HG03354 (cell line): ENCODE data around the gene UNC119.
"Not testable (repeated sequence)": the region's sequence is repeated elsewhere in the genome, so short reads cannot be mapped to it uniquely, and the experiment has no call there.

Experiments
- ATAC-seq: cut with Tn5 transposase; IDR thresholded peaks from one replicate; pipeline ENCODE4 v1.9.1; 2021; ENCODE audit warnings: mild to moderate bottlenecking; ENCODE audit not compliant: unreplicated experiment, poor library complexity, severe bottlenecking

UNC119 gene

DNA sequence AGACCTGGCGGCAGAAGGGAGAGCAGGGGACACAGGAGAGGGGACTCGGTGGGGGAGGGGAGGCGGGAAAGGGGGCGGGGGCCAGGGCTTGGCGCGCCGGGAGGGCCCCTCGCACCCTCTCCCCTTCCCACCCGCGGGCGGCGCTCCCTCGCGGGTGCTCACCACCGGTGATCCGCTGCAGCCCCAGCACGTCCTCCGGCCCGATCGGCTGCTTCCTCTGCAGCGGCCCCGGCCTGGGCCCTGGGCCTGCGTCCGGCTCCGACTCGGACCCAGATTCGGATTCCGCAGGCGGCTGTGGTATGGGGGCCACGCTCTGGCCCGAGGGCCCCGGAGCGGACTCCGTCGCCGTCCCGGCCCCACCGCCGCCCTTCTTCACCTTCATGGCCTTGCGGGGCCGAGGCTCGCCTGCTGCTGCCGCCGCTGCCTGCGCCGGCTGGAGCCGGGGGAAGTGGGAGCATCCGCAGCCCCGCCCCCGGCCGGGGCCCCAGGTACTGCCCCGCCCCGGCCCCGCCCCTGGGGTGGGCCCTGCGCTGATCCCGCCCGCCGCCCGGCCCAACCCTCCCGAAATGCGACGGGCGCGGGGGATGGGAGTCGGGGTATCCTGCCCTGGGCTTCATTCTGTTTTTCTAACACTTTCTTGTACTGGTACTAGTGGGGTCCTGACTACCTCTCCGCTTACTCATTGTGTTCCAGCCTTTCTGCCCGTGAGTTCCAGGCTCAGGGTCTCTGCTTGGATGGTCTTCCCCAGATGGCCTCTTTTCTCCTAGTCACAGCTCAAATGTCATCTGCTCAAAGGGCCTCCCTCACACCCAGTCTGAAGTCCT, at the start of gene UNC119:
Gene UNC119, minus strand, starts transcription at position 449 of the 824 bp plus-strand sequence. Its CDS starts 67 bp downstream, at position 382.
- peak; percentile 60 for ATAC-seq

DNA sequence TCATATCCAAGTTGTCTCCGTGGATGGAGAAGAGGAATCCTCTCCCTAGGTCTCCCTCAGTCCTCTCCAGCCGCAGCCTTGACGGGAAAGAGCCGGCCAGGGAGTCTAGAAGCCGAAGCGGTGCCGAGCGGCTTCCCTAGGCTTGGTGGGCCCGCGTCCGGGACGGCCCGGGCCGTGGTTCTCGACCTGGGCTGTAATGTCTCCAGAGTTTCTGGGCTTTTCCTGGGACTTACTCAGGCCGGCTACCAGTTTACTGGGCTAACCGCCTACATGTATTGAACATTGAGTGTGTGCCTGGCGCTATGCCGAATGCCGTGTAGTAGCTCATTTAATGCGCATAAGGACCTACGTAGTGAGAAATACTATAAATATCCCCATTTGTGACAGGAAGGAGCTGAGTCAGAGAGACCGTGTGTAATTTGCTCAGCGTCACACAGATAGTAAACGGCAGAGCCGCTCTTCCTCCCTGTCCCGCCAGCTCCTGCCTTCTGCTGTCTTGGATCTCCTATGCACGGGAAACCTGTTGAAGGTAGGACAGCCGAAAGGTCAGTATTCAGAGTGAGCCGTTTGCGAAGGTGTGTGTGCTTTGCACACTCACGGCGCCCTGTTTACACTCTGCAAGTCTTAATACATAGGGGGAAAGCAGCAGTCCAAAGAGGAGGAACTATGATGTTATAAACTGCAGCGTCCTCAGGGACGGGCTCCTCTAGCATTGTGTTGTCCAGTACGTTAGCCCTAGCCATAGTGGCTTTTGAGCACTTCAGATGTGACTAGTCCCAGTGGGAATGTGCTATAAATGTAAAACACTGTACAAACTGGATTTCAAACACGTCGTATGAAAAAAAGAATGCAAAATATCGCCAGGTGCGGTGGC, 47.1 kb upstream of the UNC119 start:
- peak; percentile 50 for ATAC-seq

DNA sequence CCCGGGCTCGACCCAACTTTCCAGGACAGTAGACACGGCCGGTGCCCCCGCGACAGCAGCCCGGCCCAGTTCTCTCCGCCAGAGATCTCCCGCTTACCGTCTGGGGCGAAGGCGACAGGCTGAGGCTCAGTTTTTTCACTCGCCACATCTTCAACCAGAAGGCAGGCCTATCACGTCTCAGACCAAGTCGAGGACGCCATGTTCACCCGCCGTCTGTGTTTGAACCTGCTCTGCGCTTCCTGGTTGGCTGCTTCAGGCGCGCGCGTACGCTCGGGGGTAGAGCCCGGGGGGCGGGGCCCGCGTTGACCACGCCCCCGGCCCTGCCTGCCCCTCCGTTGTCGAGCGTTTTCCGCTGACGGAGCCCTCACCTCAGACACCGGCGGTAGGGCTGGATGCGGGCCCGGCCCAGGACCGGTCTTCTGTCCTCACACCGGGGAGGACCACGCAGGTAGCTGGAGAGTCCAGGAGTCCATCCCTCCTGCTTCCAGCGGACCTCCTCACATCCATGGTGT, 46.4 kb upstream of the UNC119 start, which contains the start of gene SPAG5:
Gene SPAG5, minus strand, starts transcription at position 227 of the 512 bp plus-strand sequence. Its CDS starts 79 bp downstream, at position 148.
- ATAC-seq: peak; percentile 86

DNA sequence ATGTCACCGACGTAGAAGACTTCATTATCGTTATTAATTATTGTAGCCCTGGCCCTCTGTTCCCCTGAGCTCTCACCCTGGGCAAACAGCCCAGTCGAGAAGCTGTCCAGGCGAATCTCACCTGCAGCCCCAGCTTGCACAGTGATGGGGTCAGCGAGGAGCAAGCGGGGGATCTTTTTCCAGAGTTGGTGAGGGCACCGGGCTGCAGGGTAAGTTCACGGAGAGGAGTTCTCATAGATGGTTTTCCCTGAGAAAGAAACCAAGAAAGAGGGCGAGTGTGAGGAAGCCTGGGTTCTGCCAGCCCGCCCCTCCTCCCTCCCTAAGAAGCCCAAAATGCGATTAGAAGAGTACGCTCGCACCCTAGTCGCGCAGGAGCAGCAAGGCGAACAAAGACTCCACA, 46.0 kb upstream of the UNC119 start:
- ATAC-seq: no peak

DNA sequence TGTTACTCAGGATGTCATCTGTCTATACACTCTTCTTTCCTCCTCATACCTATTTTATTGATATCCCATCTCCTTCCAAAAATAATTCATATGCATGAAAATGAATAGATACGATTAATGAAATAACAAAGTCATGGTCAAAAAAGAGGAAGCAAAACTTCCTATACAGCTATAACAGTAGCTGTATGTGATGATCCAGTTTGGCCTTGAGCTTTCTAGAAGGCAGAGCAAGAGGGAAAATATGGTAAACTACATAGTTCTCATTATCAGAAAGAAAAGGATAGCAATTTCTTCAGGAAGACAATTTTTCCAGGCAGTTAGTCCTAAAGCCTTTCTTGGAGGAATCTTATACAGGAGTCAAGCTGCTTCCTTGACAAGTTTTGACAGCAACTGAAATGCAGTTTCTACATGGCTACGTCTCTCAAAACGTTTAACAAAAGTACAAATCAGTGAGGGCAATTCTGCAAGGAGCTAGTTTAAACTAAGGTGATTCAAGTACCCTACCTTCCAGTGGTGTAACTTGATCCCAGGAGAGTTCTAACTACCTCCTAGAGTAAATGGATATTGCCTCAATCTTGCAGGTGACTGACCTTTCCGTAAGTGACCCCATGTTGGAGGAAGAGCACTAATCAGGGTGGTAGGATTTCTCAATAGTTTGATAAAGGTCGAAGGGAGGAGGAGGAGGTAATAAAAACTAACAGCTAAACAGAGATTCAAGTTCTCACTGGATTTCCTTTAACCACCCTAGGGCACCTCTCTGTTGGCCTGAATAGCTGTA, 45.4 kb upstream of the UNC119 start:
- no peak for ATAC-seq

DNA sequence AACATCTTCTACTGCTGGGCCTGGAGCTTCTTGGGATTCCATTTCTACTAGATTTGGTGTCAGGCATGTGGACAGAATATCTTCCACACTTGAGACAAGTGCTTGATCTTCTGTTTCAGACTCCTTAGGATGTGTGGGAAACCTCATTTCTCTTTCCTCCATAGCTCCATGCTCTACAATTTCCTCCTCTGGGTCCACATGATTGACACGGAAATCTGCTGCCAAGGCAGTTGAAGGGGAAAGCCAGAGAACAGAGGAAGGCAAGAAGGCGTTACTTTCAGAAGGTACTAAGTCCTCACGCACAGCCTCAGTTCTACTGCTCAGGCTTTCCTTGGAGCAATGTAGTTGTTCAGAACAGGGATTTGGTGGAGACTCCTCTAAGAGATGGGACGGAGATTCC, 39.8 kb upstream of the UNC119 start:
- ATAC-seq: no peak

DNA sequence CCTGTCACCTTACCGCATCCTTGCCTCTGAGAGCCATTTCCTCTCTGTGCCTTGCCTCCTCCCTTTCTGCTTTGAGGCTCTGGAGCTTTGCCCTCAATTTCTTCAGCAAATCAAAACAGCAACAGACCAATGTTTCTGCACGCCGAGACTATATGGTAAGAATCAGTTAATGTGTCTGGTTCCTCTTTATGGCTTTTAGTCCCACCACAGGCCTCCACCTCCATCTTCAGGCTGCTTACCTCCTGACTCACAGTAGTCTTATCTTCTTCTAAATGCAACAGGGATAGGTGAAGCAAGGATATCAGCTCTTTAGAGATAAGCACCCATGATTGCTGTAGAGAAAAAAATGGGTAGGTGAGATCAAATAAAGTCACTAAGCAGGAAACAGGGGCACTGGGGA, 33.4 kb upstream of the UNC119 start:
- ATAC-seq: no peak

DNA sequence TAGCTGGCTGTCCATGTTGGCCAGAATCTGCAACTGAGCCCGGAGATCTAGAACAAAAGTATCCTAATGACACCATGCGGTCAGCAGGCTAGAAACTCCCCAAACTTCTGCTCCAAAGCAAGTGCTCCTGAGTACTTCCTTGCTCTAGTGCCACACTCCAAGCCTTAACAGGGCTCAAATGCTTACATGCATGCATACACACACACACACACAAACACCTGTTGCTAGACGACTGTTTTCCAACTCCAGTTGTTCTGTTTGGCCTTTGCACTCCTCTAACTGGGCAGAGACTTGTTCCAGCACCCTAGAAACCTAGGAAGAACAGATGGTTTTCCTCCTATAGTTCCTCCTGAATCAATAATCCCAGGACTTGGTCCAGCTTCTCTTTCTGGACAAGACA, 32.0 kb upstream of the UNC119 start:
- no peak for ATAC-seq

DNA sequence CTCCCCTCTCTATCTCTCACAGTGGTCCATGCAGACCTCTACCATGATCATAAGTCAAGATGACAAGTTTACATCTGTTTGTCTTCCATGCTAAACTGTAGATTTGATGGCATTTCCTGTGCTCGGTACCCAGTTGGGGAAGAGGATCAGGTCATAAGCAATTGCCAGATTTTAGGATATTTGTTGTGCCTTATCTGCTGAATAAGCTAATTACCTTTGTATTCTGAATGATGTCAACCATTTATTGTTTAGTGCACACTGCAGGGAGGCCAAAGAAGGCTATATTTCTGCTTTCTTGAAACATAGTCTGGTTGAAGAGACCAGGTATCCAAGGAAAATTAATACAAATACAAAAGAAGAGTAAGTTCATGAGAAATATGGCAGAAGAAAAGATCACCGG, 30.1 kb upstream of the UNC119 start:
- no peak for ATAC-seq

DNA sequence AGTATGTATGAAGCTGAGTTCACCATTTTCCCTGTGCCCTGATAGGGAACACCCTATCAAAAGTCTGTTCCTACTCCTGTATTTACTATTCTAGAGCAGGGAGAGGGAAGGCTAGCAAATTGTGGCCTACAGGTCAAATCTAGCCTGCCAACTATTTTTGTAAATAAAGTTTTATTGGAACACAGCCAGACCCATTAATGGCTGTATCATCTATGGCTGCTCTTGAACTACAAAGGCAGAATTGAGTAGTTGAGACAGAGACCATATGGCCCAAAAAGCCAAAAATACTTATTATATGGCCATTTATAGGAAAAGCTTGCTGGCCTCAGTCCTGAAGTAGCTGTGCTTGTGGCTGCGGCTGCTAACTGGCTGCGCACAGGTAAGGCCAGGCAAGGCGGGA, 28.5 kb upstream of the UNC119 start:
- no peak for ATAC-seq

DNA sequence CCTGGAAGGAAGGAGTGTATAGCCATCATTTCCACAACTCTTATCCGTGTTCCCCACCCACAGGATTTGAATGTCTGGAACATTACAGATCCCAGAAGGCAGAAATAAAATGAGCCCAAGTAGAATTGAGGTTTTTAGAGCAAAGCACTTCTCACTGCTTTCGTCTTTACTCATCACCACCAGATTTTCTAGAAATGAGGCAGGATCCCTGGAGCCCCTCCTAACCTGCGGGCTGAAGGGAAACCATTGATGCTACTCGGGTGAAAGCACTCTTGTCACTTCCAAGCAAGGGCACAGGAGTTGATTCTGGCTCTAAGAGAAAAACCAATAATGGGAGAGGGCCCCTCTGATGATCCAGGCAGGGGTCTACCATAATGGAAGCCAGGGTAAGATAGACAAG, 27.1 kb upstream of the UNC119 start:
- ATAC-seq: no peak

DNA sequence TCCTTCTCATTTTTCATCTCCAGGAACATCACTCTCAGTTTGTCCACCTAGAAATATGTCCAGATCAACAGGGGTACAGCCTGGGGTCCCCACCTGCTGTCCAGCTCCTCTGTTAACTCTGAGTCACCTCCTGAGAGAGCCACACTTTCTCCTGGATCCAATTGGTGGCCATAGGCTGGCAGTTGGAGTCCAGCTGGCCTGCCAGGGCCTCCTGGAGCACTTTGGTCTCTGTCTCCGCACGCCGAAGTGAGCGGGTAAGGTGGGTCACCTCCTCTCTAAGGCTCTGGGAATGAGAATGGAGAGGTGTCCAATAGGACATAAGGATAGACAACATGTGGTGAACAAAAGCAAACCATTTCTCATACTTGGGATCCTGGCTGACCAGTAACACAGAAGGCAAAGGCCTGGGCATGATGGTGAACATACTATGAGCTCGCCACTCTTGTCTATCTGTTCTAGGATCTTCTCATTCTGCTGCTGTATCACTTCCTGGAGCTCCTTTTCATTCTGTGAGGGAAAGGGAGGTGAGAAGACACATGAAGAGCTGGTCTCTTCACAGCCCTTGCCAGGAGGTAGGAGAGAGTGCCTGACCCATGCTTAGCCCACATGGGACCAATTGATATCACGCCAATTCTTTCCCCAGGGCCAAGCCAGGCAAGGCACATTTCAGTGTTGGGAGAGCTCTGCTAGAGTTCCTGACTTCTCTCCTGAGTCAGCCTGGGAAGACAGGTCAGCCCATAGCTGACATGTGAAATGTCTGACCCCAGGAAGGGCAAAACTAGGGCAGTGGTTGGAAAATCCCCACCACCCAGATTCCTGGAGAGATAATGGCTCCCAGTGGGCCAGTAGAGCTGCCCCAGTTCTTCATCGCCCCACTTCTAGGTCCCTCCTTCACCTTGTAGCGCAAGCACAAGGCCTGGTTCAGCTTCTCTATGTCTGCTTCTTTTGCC, 26.1 kb upstream of the UNC119 start:
- ATAC-seq: no peak

DNA sequence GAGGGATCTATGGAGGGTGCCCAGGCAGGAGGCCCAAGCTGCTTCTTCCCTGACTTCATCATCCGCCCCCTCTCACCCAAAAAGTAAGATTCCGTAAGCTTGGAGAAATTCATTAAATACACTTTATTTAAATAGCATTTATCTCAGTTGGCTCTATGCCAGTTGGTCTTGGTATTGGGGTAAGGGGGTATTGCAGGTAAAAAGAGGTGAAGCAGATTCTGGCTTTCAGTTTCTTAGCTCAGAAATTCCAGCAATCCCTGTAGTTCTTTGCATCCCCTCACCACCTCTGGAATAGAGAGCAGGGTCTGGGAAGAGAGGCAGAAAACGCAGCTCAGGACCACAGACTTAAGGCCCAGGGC, 25.0 kb upstream of the UNC119 start:
- no peak for ATAC-seq

DNA sequence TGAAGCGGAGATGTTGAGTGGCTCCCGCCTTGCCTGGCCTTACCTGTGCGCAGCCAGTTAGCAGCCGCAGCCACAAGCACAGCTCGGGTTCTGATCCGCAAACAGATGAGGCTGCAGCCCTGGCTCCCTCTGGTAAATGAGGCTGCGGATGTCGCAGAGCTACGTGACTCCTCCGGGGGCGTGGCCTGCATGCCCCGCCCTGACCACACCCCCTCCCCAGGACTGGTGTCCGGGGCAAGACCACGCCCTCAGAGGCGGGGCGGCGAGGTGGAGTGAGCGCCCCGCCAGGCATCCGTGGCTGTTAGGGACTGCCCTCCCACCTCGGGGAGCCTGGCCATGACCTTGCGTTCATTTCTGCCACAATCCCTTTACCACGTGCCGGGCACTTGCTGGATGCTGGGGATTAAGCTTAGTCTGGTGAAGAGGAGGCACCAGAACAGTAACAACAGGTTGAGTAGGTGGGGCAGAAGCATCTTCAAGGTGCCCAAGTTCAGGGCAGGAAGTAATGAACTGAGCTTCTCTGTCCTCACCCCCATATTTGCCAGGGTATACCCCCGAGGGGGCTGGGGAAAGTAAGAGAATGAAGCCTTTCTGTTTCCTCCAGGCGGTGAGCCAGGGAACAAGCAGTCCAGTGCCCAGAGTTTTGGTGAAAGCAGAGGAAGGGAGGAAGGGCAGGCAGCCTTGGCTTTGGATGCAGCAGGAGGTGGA, 24.5 kb upstream of the UNC119 start, which contains the start of gene ALDOC:
Gene ALDOC, minus strand, starts transcription at position 138 of the 708 bp plus-strand sequence. CDS start 1,363 bp downstream, outside the sequence.
- ATAC-seq: peak; percentile 86

DNA sequence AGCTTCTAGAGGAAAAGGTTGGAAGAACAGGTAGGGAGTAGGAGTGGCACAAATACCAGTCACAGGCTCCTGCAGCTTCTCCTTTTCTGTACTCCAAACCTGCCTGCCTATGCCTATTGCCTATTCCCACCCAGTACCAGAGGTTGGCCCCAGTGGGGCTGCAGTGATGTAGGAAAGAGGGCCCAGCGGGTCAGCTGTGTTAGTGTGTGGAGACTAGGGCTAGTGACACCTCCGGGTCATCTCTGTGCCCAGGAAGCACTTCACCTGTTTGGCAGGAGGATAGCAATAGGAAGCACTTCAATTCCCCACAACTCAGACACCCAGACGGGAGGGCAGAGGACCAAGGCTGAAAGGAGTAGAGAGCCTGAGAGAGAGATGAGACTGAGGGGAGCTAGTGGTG, 23.6 kb upstream of the UNC119 start:
- ATAC-seq: not testable (repeated sequence)

DNA sequence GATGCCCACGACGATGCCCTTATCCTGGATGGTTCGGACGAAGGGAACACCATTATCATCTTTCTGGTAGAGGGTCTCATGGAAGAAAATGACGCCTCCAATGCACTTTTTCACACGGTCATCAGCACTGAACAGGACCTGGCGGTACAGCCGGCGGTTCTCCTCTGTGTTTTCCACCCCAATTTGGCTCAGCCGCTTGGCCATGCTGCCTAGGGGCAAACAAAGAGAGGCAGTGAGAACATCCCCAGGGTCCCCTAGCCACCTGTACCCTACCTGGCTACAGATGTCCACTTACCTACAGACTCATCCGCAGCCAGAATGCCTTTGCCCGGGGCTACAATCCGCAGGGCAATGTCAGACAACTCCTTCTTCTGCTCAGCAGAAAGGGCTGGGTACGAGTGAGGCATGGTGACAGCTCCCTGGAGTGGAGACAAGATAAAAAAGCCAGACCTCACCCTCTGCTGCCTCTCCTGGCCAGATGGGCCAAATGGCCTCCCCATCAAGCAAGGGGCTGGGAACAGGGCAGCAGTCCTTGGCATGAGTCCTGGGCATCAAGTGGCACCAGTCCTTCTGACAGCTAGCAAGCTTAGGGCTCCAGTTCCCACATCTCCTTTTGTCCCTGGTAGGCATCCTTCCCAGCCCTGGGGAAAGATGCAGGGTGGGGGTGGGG, 22.8 kb upstream of the UNC119 start:
- no peak for ATAC-seq

DNA sequence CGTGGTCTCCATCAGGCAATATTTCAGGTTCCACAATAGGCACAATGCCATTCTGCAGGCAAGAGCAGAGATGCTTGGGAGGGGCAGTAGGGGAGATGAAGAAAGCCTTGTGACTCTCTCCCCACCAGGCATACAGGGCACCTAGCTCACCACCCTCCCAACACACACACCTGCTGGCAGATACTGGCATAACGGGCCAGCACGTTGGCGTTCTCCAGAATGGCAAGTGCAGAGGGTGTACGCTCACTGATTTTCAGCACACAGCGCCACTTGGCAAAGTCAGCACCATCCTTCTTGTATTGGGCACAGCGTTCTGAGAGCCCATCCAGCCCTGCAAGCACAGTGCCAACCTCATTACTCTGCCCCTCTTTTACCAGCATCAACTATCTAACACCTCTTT, 22.1 kb upstream of the UNC119 start:
- no peak for ATAC-seq
